GM10248 (cell line): ENCODE data around the gene SPRN.

Source experiments
- CTCF ChIA-PET: fragments of 300-600 bp; sonication (Branson Sonifier 250); formaldehyde crosslinking; extraction: SDS; loops from one replicate; lab custom pipeline; 2021; ENCODE audit warnings: antibody characterized with exemption; lab: Yijun Ruan, JAX
- POLR2A ChIA-PET: fragments of 350-650 bp; sonication (Branson Sonifier 250); formaldehyde crosslinking; extraction: SDS; loops from one replicate; lab custom pipeline; 2020; ENCODE audit warnings: antibody characterized with exemption; lab: Yijun Ruan, JAX
- DNase-seq: peaks from one replicate; pipeline ENCODE4 v3.0.0; 2012; ENCODE audit errors: extremely low spot score
- CTCF ChIP-seq: IDR thresholded peaks from 2 replicates; pipeline ENCODE4 v1.5.1; 2012; ENCODE audit warnings: mild to moderate bottlenecking, low read depth; ENCODE audit errors: extremely low read depth, missing control alignments, control extremely low read depth

SPRN gene

GRCh38 chr10:133401981-133402725, 22.3 kb downstream of the SPRN start:
- CTCF ChIA-PET, result interaction anchor here (0.8 to 1.6 kb wide), 3 partner anchors 13 to 72 kb away, joined by 3 to 6 read pairs (median 4); no protein-coding TSS in a partner anchor
- POLR2A ChIA-PET, result no interaction called here
- no peak for TF ChIP-seq CTCF
- DNase-seq, result no peak

- ChIA-PET POLR2A (no interaction called here), CTCF (interaction anchor here (0.8 to 1.6 kb wide), 5 partner anchors 12 to 72 kb away, joined by 3 to 6 read pairs (median 3); no protein-coding TSS in a partner anchor)
- TF ChIP-seq CTCF, result no peak
- no peak for DNase-seq
Measured at GRCh38 chr10:133401500-133401899, 22.9 kb downstream of the SPRN start.

- POLR2A ChIA-PET, result no interaction called here
- peak; percentile 64 for DNase-seq
- CTCF ChIA-PET, result interaction anchor here (0.8 to 1.6 kb wide), 4 partner anchors 12 to 71 kb away, joined by 3 to 6 read pairs (median 4); no protein-coding TSS in a partner anchor
- no peak for TF ChIP-seq CTCF
Measured at GRCh38 chr10:133400624-133401424, 23.6 kb downstream of the SPRN start.

- no peak for DNase-seq
- POLR2A ChIA-PET, result no interaction called here
- CTCF ChIA-PET, result interaction anchor here (1.0 to 1.2 kb wide), 2 partner anchors 8 to 22 kb away, joined by 3 read pairs; no protein-coding TSS in a partner anchor
- no peak for TF ChIP-seq CTCF
Measured at GRCh38 chr10:133399123-133399601, 25.3 kb downstream of the SPRN start.

- no peak for DNase-seq
- no peak for TF ChIP-seq CTCF
- CTCF ChIA-PET, result interaction anchor here (1.0 kb wide), 1 partner anchor 21 kb away, joined by 3 read pairs; no protein-coding TSS in a partner anchor
- POLR2A ChIA-PET, result no interaction called here
Measured at GRCh38 chr10:133397938-133398337, 26.5 kb downstream of the SPRN start.

GRCh38 chr10:133396035-133396624, 28.3 kb downstream of the SPRN start:
- DNase-seq, result no peak

More at GRCh38 chr10:133396035-133396624, 28.3 kb downstream of the SPRN start:
- POLR2A ChIA-PET, result no interaction called here
- CTCF ChIA-PET, result no interaction called here
- TF ChIP-seq CTCF, result no peak
